Keratinocyte (primary cell): ENCODE measurements around the gene PRRC1.

Experiments
- CTCF ChIP-seq, 3 experiments: IDR thresholded peaks in 1 of 3; conservative IDR thresholded peaks in 1 of 3; optimal IDR thresholded peaks in 1 of 3; 2 replicates in 2 of 3; 3 replicates in 1 of 3; pipeline versions ENCODE3 to v1.5.1; 2011; ENCODE audit warnings: low read length in 3 of 3, mild to moderate bottlenecking in 3 of 3, moderate library complexity in 2 of 3, control low read depth in 1 of 3, inconsistent platforms in 1 of 3; ENCODE audit not compliant: insufficient read depth in 2 of 3; ENCODE audit errors: extremely low read depth in 1 of 3
- EZH2 ChIP-seq: IDR thresholded peaks from one replicate; pipeline ENCODE4 v1.6.1; 2012; ENCODE audit warnings: inconsistent platforms, mild to moderate bottlenecking, low read length, moderate library complexity

GRCh38 chr5:127601111-127601510, 83.7 kb downstream of the PRRC1 start:
- TF ChIP-seq CTCF (optimal IDR thresholded peaks at IDR 0.05 in 1 of 3, IDR thresholded peaks at IDR 0.05 in 1 of 3, conservative IDR thresholded peaks at IDR 0.05 in 1 of 3; ENCODE audit: extremely low read depth in 1 of 3, insufficient read depth in 2 of 3, low read length in 3 of 3), result no peak
- no peak for TF ChIP-seq EZH2
